Right forelimb (tissue), 1 donor: ENCODE measurements around the gene KCNMA1.
"Not testable (repeated sequence)": the region's sequence is repeated elsewhere in the genome, so short reads cannot be mapped to it uniquely, and the experiment has no call there.

ENCODE experiments used
- DNase-seq: peaks from one replicate; pipeline ENCODE4 v3.0.0-alpha.2; 2018

The KCNMA1 gene

GRCh38 chr10:77433546-77433945 lies 204.1 kb downstream of the KCNMA1 start:
- DNase-seq = no peak

- DNase-seq = no peak
Measured at GRCh38 chr10:77431980-77432797, 205.4 kb downstream of the KCNMA1 start.

GRCh38 chr10:77431209-77431611 lies 206.4 kb downstream of the KCNMA1 start:
- DNase-seq = no peak

- no peak for DNase-seq
Measured at GRCh38 chr10:77430530-77430929, 207.1 kb downstream of the KCNMA1 start.

- peak; percentile 70 for DNase-seq
Measured at GRCh38 chr10:77428691-77429395, 208.8 kb downstream of the KCNMA1 start.

GRCh38 chr10:77424257-77424656 lies 213.4 kb downstream of the KCNMA1 start:
- no peak for DNase-seq

- no peak for DNase-seq
Measured at GRCh38 chr10:77422491-77423338, 214.9 kb downstream of the KCNMA1 start.

GRCh38 chr10:77421591-77421990 lies 216.0 kb downstream of the KCNMA1 start:
- DNase-seq = no peak

- DNase-seq = no peak
Measured at GRCh38 chr10:77420947-77421523, 216.6 kb downstream of the KCNMA1 start.

GRCh38 chr10:77419979-77420378 lies 217.6 kb downstream of the KCNMA1 start:
- no peak for DNase-seq

GRCh38 chr10:77419056-77419455 lies 218.6 kb downstream of the KCNMA1 start:
- DNase-seq = no peak

GRCh38 chr10:77417806-77418640 lies 219.6 kb downstream of the KCNMA1 start:
- DNase-seq = no peak

GRCh38 chr10:77417359-77417758 lies 220.2 kb downstream of the KCNMA1 start:
- DNase-seq = no peak

GRCh38 chr10:77416311-77417135 lies 221.1 kb downstream of the KCNMA1 start:
- no peak for DNase-seq

GRCh38 chr10:77415313-77415960 lies 222.2 kb downstream of the KCNMA1 start:
- no peak for DNase-seq

GRCh38 chr10:77413231-77413630 lies 224.4 kb downstream of the KCNMA1 start:
- DNase-seq = no peak

- DNase-seq = not testable (repeated sequence)
Measured at GRCh38 chr10:77412573-77413133, 225.0 kb downstream of the KCNMA1 start.

- DNase-seq = no peak
Measured at GRCh38 chr10:77411805-77412204, 225.8 kb downstream of the KCNMA1 start.

- no peak for DNase-seq
Measured at GRCh38 chr10:77410523-77410922, 227.1 kb downstream of the KCNMA1 start.
